ENCODE data around the gene DIO1. TPM values are rescaled to one million over a fixed set of nuclear protein-coding genes. Genes with fewer than 3 reads are reported as not detected.

Gene DIO1
- total and polyA plus RNA-seq, 9 of the 15 experiments (the other 6 are each of a cell fraction or from before 2014, with no cell fraction given), result not detected

DNA sequence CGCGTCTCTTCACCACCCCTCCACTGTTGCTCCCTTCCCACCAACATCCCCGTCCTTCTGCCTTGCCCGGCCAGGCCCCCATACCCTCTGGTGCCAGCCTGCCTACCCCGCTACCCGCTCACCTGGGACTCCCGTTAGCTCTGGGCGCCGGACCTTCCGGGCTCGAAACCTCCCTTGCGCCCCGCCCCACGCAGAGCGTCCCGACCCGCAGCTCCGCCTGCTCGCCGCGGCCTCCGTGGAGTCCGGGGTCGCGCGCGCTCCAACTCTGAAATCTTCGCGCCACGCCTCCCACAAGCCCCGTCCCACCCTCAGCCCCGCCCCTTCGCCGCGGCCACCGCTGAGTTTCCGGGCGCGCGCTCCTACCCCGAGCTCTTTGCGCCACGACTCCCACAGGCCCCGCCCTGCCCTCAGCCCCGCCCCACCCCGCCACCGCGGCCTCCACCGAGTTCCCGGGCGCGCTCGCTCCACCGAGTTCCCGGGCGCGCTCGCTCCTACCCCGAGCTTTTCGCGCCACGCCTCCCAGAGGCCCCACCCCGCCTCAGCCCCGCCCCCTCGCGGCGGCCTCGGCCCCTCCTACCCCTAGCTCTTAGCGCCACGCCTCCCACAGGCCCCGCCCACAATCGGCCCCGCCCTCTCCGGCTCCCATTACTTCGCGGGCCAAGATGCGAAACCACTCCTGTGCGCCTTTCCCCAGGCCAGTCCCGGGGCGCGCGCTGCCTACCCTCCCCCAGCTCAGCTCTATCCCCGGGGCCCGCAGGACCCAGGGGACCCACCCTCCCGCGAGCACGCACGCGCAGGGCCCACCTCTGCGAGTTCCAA is 51.7 kb downstream of the DIO1 start, which contains the start of gene IFT25 (continued):
- TF ChIP-seq, protein P1, sequence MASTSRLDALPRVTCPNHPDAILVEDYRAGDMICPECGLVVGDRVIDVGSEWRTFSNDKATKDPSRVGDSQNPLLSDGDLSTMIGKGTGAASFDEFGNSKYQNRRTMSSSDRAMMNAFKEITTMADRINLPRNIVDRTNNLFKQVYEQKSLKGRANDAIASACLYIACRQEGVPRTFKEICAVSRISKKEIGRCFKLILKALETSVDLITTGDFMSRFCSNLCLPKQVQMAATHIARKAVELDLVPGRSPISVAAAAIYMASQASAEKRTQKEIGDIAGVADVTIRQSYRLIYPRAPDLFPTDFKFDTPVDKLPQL (IDR thresholded peaks at IDR 0.05; ENCODE audit: extremely low read depth, insufficient read length), result no peak
- TF ChIP-seq NR2C2 (CRISPR knock-in tag; IDR thresholded peaks at IDR 0.05) (0 out of 2 replicates have a peak, but pooled peaks have one; percentile 45), NR2C2 (tag; IDR thresholded peaks at IDR 0.05) (no peak), PHF20 (IDR thresholded peaks at IDR 0.05; ENCODE audit: partially characterized antibody) (peak; percentile 75), DPF2 (IDR thresholded peaks at IDR 0.05) (0 out of 2 replicates have a peak, but pooled peaks have one; percentile 7), ZSCAN29 (IDR thresholded peaks at IDR 0.05) (0 out of 2 replicates have a peak, but pooled peaks have one; percentile 49), ZBTB17 (CRISPR knock-in tag; IDR thresholded peaks at IDR 0.05) (peak; percentile 88; the same call in 1 of the 2 replicates), RBFOX2 (IDR thresholded peaks at IDR 0.05; ENCODE audit: low read depth, low read length) (peak; percentile 87), ZNF212 (CRISPR knock-in tag; IDR thresholded peaks at IDR 0.05) (peak; percentile 57; the same call in 1 of the 2 replicates), PRMT5 (CRISPR knock-in tag; IDR thresholded peaks at IDR 0.05) (peak; percentile 41; the same call in 1 of the 2 replicates), CCNT2 (IDR thresholded peaks at IDR 0.05; ENCODE audit: borderline replicate concordance, extremely low read depth, insufficient read length, low read depth, low read length) (peak; percentile 43), IFI16 (CRISPR knock-in tag; IDR thresholded peaks at IDR 0.05) (no peak), KDM2B (CRISPR knock-in tag; IDR thresholded peaks at IDR 0.05) (peak; percentile 80)
- TF ChIP-seq, protein P2, sequence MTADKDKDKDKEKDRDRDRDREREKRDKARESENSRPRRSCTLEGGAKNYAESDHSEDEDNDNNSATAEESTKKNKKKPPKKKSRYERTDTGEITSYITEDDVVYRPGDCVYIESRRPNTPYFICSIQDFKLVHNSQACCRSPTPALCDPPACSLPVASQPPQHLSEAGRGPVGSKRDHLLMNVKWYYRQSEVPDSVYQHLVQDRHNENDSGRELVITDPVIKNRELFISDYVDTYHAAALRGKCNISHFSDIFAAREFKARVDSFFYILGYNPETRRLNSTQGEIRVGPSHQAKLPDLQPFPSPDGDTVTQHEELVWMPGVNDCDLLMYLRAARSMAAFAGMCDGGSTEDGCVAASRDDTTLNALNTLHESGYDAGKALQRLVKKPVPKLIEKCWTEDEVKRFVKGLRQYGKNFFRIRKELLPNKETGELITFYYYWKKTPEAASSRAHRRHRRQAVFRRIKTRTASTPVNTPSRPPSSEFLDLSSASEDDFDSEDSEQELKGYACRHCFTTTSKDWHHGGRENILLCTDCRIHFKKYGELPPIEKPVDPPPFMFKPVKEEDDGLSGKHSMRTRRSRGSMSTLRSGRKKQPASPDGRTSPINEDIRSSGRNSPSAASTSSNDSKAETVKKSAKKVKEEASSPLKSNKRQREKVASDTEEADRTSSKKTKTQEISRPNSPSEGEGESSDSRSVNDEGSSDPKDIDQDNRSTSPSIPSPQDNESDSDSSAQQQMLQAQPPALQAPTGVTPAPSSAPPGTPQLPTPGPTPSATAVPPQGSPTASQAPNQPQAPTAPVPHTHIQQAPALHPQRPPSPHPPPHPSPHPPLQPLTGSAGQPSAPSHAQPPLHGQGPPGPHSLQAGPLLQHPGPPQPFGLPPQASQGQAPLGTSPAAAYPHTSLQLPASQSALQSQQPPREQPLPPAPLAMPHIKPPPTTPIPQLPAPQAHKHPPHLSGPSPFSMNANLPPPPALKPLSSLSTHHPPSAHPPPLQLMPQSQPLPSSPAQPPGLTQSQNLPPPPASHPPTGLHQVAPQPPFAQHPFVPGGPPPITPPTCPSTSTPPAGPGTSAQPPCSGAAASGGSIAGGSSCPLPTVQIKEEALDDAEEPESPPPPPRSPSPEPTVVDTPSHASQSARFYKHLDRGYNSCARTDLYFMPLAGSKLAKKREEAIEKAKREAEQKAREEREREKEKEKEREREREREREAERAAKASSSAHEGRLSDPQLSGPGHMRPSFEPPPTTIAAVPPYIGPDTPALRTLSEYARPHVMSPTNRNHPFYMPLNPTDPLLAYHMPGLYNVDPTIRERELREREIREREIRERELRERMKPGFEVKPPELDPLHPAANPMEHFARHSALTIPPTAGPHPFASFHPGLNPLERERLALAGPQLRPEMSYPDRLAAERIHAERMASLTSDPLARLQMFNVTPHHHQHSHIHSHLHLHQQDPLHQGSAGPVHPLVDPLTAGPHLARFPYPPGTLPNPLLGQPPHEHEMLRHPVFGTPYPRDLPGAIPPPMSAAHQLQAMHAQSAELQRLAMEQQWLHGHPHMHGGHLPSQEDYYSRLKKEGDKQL (CRISPR knock-in tag; IDR thresholded peaks at IDR 0.05; ENCODE audit: borderline replicate concordance), result no peak
- TF ChIP-seq, protein P3, sequence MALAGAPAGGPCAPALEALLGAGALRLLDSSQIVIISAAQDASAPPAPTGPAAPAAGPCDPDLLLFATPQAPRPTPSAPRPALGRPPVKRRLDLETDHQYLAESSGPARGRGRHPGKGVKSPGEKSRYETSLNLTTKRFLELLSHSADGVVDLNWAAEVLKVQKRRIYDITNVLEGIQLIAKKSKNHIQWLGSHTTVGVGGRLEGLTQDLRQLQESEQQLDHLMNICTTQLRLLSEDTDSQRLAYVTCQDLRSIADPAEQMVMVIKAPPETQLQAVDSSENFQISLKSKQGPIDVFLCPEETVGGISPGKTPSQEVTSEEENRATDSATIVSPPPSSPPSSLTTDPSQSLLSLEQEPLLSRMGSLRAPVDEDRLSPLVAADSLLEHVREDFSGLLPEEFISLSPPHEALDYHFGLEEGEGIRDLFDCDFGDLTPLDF (CRISPR knock-in tag; IDR thresholded peaks at IDR 0.05), result peak; percentile 38; the same call in 1 of the 2 replicates
- TF ChIP-seq, protein P4, sequence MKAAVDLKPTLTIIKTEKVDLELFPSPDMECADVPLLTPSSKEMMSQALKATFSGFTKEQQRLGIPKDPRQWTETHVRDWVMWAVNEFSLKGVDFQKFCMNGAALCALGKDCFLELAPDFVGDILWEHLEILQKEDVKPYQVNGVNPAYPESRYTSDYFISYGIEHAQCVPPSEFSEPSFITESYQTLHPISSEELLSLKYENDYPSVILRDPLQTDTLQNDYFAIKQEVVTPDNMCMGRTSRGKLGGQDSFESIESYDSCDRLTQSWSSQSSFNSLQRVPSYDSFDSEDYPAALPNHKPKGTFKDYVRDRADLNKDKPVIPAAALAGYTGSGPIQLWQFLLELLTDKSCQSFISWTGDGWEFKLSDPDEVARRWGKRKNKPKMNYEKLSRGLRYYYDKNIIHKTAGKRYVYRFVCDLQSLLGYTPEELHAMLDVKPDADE (conservative IDR thresholded peaks at IDR 0.05; ENCODE audit: control insufficient read depth, low read depth, low read length), result peak; percentile 68; the same call in 1 of the 2 replicates
- TF ChIP-seq, protein P5, sequence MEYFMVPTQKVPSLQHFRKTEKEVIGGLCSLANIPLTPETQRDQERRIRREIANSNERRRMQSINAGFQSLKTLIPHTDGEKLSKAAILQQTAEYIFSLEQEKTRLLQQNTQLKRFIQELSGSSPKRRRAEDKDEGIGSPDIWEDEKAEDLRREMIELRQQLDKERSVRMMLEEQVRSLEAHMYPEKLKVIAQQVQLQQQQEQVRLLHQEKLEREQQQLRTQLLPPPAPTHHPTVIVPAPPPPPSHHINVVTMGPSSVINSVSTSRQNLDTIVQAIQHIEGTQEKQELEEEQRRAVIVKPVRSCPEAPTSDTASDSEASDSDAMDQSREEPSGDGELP (CRISPR knock-in tag; IDR thresholded peaks at IDR 0.05; ENCODE audit: borderline replicate concordance), result peak; percentile 43; the same call in 1 of the 2 replicates
